Spleen (tissue), 7 donors: ENCODE data around the gene RANBP17.

Experiments used
- CTCF ChIP-seq, 11 experiments: fragments of 200-600 bp in 7 of 11; fragments of 450-650 bp in 4 of 11; sonication (generic) in 4 of 11; IDR thresholded peaks in 8 of 11; conservative IDR thresholded peaks in 3 of 11; 1 replicate in 7 of 11; 2 replicates in 4 of 11; pipeline versions ENCODE4 v1.4.0 to v1.8.0; 2016 to 2021; ENCODE audit warnings: antibody characterized with exemption in 11 of 11, inconsistent platforms in 4 of 11, mild to moderate bottlenecking in 1 of 11
- POLR2A ChIP-seq, 3 donors: fragments of 450-650 bp; IDR thresholded peaks; one replicate each; pipeline ENCODE4 v1.5.1; 2017; ENCODE audit warnings: antibody characterized with exemption in 3 of 3, mild to moderate bottlenecking in 1 of 3
- donor health status: DM: no; HTN: no; CAD: no; lungs with moderate emphysema.
- donor health status: DM: no; HTN: no; CAD: no.
- donor health status: DM: no; HTN: no; CAD: no.

- TF ChIP-seq POLR2A (IDR thresholded peaks at IDR 0.05) (no peak), CTCF (IDR thresholded peaks at IDR 0.05 in 8 of 11, conservative IDR thresholded peaks at IDR 0.05 in 3 of 11) (no peak)
Measured at GRCh38 chr5:170960567-170960966, 98.7 kb downstream of the RANBP17 start.
